ENCODE measurements around the gene STPG3.

STPG3 gene

GRCh38 chr9:137279741-137280473, 28.8 kb downstream of the STPG3 start:
- DNase-seq (no peak), ATAC-seq (replicated peaks) (no peak)
- H3K27ac Mint-ChIP-seq: no peak overlapping the region
- H3K36me3 Mint-ChIP-seq: peaks cover 4 to 14% of the 10 kb centered on the region in 2 donors
- no peaks in the 10 kb centered on the region for H3K9me3 Mint-ChIP-seq
- peaks cover 24 to 40% of the 10 kb centered on the region in 2 donors for H3K4me1 Mint-ChIP-seq
- no peaks in the 10 kb centered on the region for H3K27me3 Mint-ChIP-seq
- no peak overlapping the region for H3K4me3 Mint-ChIP-seq

GRCh38 chr9:137280474-137281344, 29.6 kb downstream of the STPG3 start:
- ATAC-seq (replicated peaks) (no peak), DNase-seq (no peak)
- peaks cover 17 to 36% of the 10 kb centered on the region in 2 donors for H3K4me1 Mint-ChIP-seq
- H3K36me3 Mint-ChIP-seq: peaks cover 8 to 14% of the 10 kb centered on the region in 2 donors
- H3K27ac Mint-ChIP-seq: no peak overlapping the region
- H3K9me3 Mint-ChIP-seq: no peaks in the 10 kb centered on the region
- no peak overlapping the region for H3K4me3 Mint-ChIP-seq
- no peaks in the 10 kb centered on the region for H3K27me3 Mint-ChIP-seq

- no peaks in the 10 kb centered on the region for H3K27me3 Mint-ChIP-seq
- ATAC-seq (replicated peaks) (no peak), DNase-seq (no peak)
- no peak overlapping the region for H3K27ac Mint-ChIP-seq
- H3K4me1 Mint-ChIP-seq: peaks cover 12 to 36% of the 10 kb centered on the region in 2 donors
- H3K9me3 Mint-ChIP-seq: no peaks in the 10 kb centered on the region
- H3K36me3 Mint-ChIP-seq: peaks cover 8 to 14% of the 10 kb centered on the region in 2 donors
- no peak overlapping the region for H3K4me3 Mint-ChIP-seq
These were observed 30.4 kb downstream of the STPG3 start for GRCh38 chr9:137281345-137282116.

GRCh38 chr9:137286975-137287383, 35.9 kb downstream of the STPG3 start:
- H3K27ac Mint-ChIP-seq: peak overlapping the region; percentile 90
- H3K4me3 Mint-ChIP-seq: no peak overlapping the region
- no peaks in the 10 kb centered on the region for H3K27me3 Mint-ChIP-seq
- DNase-seq (no peak), ATAC-seq (replicated peaks) (peak; percentile 26 to 35)
- H3K36me3 Mint-ChIP-seq: peaks cover 8 to 13% of the 10 kb centered on the region in 2 donors
- H3K9me3 Mint-ChIP-seq: peaks cover 4% of the 10 kb centered on the region in 2 donors
- H3K4me1 Mint-ChIP-seq: peaks cover 10 to 32% of the 10 kb centered on the region in 2 donors

GRCh38 chr9:137293094-137293481, 42.0 kb downstream of the STPG3 start:
- ATAC-seq (replicated peaks): no peak

GRCh38 chr9:137293482-137294090, 42.5 kb downstream of the STPG3 start:
- no peak overlapping the region for H3K27ac Mint-ChIP-seq
- ATAC-seq (replicated peaks): no peak
- no peaks in the 10 kb centered on the region for H3K36me3 Mint-ChIP-seq
- peaks cover 11 to 21% of the 10 kb centered on the region in 2 donors for H3K4me1 Mint-ChIP-seq
- peaks cover 24 to 41% of the 10 kb centered on the region in 2 donors for H3K27me3 Mint-ChIP-seq
- H3K4me3 Mint-ChIP-seq: no peak overlapping the region
- no peak for DNase-seq
- no peaks in the 10 kb centered on the region for H3K9me3 Mint-ChIP-seq

More at GRCh38 chr9:137293094-137293481, 42.0 kb downstream of the STPG3 start:
- Mint-ChIP-seq H3K27me3 (peaks cover 22 to 36% of the 10 kb centered on the region in 2 donors), H3K9me3 (no peaks in the 10 kb centered on the region), H3K4me3 (no peak overlapping the region), H3K4me1 (peaks cover 11 to 21% of the 10 kb centered on the region in 2 donors), H3K36me3 (no peaks in the 10 kb centered on the region), H3K27ac (no peak overlapping the region)
- DNase-seq: no peak

GRCh38 chr9:137294091-137294680, 43.1 kb downstream of the STPG3 start:
- peak overlapping the region; percentile 60 to 68 for H3K4me3 Mint-ChIP-seq
- H3K4me1 Mint-ChIP-seq: peaks cover 11 to 21% of the 10 kb centered on the region in 2 donors
- DNase-seq: no peak
- peak; percentile 73 to 77 for ATAC-seq (replicated peaks)
- H3K27ac Mint-ChIP-seq: peak overlapping the region; percentile 76
- no peaks in the 10 kb centered on the region for H3K9me3 Mint-ChIP-seq
- H3K36me3 Mint-ChIP-seq: no peaks in the 10 kb centered on the region
- peaks cover 26 to 47% of the 10 kb centered on the region in 2 donors for H3K27me3 Mint-ChIP-seq

GRCh38 chr9:137294681-137295237, 43.7 kb downstream of the STPG3 start:
- Mint-ChIP-seq H3K36me3 (no peaks in the 10 kb centered on the region), H3K4me1 (peaks cover 11 to 21% of the 10 kb centered on the region in 2 donors), H3K27me3 (peaks cover 26 to 49% of the 10 kb centered on the region in 2 donors), H3K27ac (peak overlapping the region; percentile 76), H3K9me3 (no peaks in the 10 kb centered on the region), H3K4me3 (peak overlapping the region; percentile 60 to 68)
- no peak for DNase-seq
- ATAC-seq (replicated peaks): peak; percentile 36 to 38

GRCh38 chr9:137295238-137295811, 44.2 kb downstream of the STPG3 start:
- no peak overlapping the region for H3K27ac Mint-ChIP-seq
- H3K4me1 Mint-ChIP-seq: peaks cover 11 to 21% of the 10 kb centered on the region in 2 donors
- H3K27me3 Mint-ChIP-seq: peaks cover 31 to 49% of the 10 kb centered on the region in 2 donors
- H3K4me3 Mint-ChIP-seq: peak overlapping the region; percentile 46 to 68
- H3K36me3 Mint-ChIP-seq: no peaks in the 10 kb centered on the region
- peak; percentile 81 to 85 for ATAC-seq (replicated peaks)
- H3K9me3 Mint-ChIP-seq: no peaks in the 10 kb centered on the region
- no peak for DNase-seq

- ATAC-seq (replicated peaks) (no peak), DNase-seq (no peak)
- Mint-ChIP-seq H3K27ac (no peak overlapping the region), H3K9me3 (no peaks in the 10 kb centered on the region), H3K27me3 (peaks cover 35 to 49% of the 10 kb centered on the region in 2 donors), H3K4me3 (peak overlapping the region; percentile 74 to 84), H3K36me3 (no peaks in the 10 kb centered on the region), H3K4me1 (peaks cover 14 to 27% of the 10 kb centered on the region in 2 donors)
These were observed 45.0 kb downstream of the STPG3 start for GRCh38 chr9:137295849-137296669.

GRCh38 chr9:137296670-137297664, 45.9 kb downstream of the STPG3 start:
- Mint-ChIP-seq H3K4me3 (peak overlapping the region; percentile 74 to 84), H3K9me3 (no peaks in the 10 kb centered on the region), H3K27me3 (peaks cover 35 to 49% of the 10 kb centered on the region in 2 donors), H3K36me3 (no peaks in the 10 kb centered on the region), H3K4me1 (peaks cover 14 to 27% of the 10 kb centered on the region in 2 donors), H3K27ac (no peak overlapping the region)
- DNase-seq (no peak), ATAC-seq (replicated peaks) (no peak)
